Natural killer cell (primary cell): ENCODE measurements around the gene TMC1. TPM values are rescaled to one million over a fixed set of nuclear protein-coding genes. Genes with fewer than 3 reads are reported as not detected.

Source experiments
- ATAC-seq, 3 donors: fragments of 150-1000 bp in 2 of 3; fragments of 200-7000 bp in 1 of 3; cut with Tn5 transposase; 1 replicate in 1 of 3; 2 replicates in 2 of 3; pipeline ENCODE4 v1.10.0; 2021; ENCODE audit warnings: mild to moderate bottlenecking in 2 of 3, moderate library complexity in 2 of 3
- DNase-seq, 2 donors: peaks; one replicate each; pipeline versions ENCODE4 v3.0.0 to v3.0.0-alpha.2; 2013 to 2021; ENCODE audit warnings: mixed read lengths in 1 of 2
- H3K27ac ChIP-seq: one replicate; pipeline ENCODE4 v1.5.1; 2013; ENCODE audit warnings: mild to moderate bottlenecking, low read length
- H3K27me3 ChIP-seq: one replicate; pipeline ENCODE4 v1.6.1; 2013; ENCODE audit warnings: low read length; ENCODE audit not compliant: control insufficient read depth, insufficient read depth
- H3K36me3 ChIP-seq: one replicate; pipeline ENCODE4 v1.6.1; 2013; ENCODE audit warnings: low read length; ENCODE audit not compliant: control insufficient read depth, insufficient read depth
- H3K4me1 ChIP-seq: one replicate; pipeline ENCODE4 v1.6.1; 2013; ENCODE audit warnings: low read length; ENCODE audit not compliant: control insufficient read depth, insufficient read depth
- H3K4me3 ChIP-seq: one replicate; pipeline ENCODE4 v1.5.1; 2013; ENCODE audit warnings: low read length
- H3K9me3 ChIP-seq: one replicate; pipeline ENCODE4 v1.6.1; 2013; ENCODE audit warnings: low read length; ENCODE audit not compliant: control insufficient read depth, insufficient read depth
- H3K27ac Mint-ChIP-seq, 2 donors: one replicate each; pipeline ENCODE4 v1.8.0; 2022; ENCODE audit warnings: mild to moderate bottlenecking in 2 of 2, mixed read lengths in 2 of 2, moderate library complexity in 1 of 2
- H3K27me3 Mint-ChIP-seq, 2 donors: one replicate each; pipeline ENCODE4 v1.8.0; 2022; ENCODE audit warnings: low read depth in 2 of 2, mixed read lengths in 2 of 2
- H3K36me3 Mint-ChIP-seq: one replicate; pipeline ENCODE4 v1.8.0; 2022; ENCODE audit warnings: mixed read lengths
- H3K4me1 Mint-ChIP-seq, 2 donors: one replicate each; pipeline ENCODE4 v1.8.0; 2022; ENCODE audit warnings: mixed read lengths in 2 of 2
- H3K4me3 Mint-ChIP-seq: one replicate; pipeline ENCODE4 v1.8.0; 2022; ENCODE audit warnings: mild to moderate bottlenecking, moderate library complexity, mixed read lengths
- H3K9me3 Mint-ChIP-seq, 2 donors: one replicate each; pipeline ENCODE4 v1.8.0; 2022; ENCODE audit warnings: mixed read lengths in 2 of 2
- CTCF ChIP-seq: fragments of 200-600 bp; IDR thresholded peaks from one replicate; pipeline ENCODE4 v1.8.0; 2022; ENCODE audit warnings: antibody characterized with exemption
- WGBS: methylation state at CpG from one replicate; pipeline ENCODE4 v1.1.7; 2013; ENCODE audit warnings: missing lambda C conversion rate; ENCODE audit not compliant: insufficient coverage; 5-methylcytosine and 5-hydroxymethylcytosine counted together
- intact Hi-C: fragments of 100-400 bp; cut with micrococcal nuclease; formaldehyde crosslinking; loops from one replicate; pipeline ENCODE4 v1.14.2; 2022
- total RNA-seq, 4 donors: library from RNA; stranded (reverse); fragments of 120-200 nt in 1 of 4; gene quantifications; one replicate each; pipeline versions ENCODE4 v1.2.3 to v1.2.4, GENCODE V29; 2013 to 2022

The TMC1 gene
- total RNA-seq, 3 donors from 2014 or later (not counting 1 experiment from before 2014, with no cell fraction given): not detected

GRCh38 chr9:72552356-72552755 is 30.9 kb downstream of the TMC1 start:
- H3K4me1 Mint-ChIP-seq: no peaks in the 10 kb centered on the region
- no peaks in the 10 kb centered on the region for H3K27me3 ChIP-seq
- no peaks in the 10 kb centered on the region for H3K36me3 ChIP-seq
- no peaks in the 10 kb centered on the region for H3K27me3 Mint-ChIP-seq
- ATAC-seq: no peak
- H3K27ac ChIP-seq: no peak overlapping the region
- no peak overlapping the region for H3K4me3 Mint-ChIP-seq
- no peaks in the 10 kb centered on the region for H3K4me1 ChIP-seq
- H3K27ac Mint-ChIP-seq: no peak overlapping the region
- no peak for DNase-seq
- 78% methylated on average over 1 of the region's 1 CpG for WGBS
- H3K9me3 ChIP-seq: no peaks in the 10 kb centered on the region
- H3K36me3 Mint-ChIP-seq: no peaks in the 10 kb centered on the region
- H3K4me3 ChIP-seq: no peak overlapping the region
- no peaks in the 10 kb centered on the region for H3K9me3 Mint-ChIP-seq
- intact Hi-C loops: no loop called here
- TF ChIP-seq CTCF: no peak

- Histone ChIP-seq H3K9me3 (no peaks in the 10 kb centered on the region), H3K4me3 (no peak overlapping the region), H3K27ac (no peak overlapping the region), H3K4me1 (no peaks in the 10 kb centered on the region), H3K27me3 (no peaks in the 10 kb centered on the region), H3K36me3 (no peaks in the 10 kb centered on the region)
- Mint-ChIP-seq H3K27me3 (peaks cover under 1 to 9% of the 10 kb centered on the region in 2 donors), H3K4me3 (no peak overlapping the region), H3K4me1 (no peaks in the 10 kb centered on the region), H3K27ac (no peak overlapping the region), H3K9me3 (no peaks in the 10 kb centered on the region), H3K36me3 (no peaks in the 10 kb centered on the region)
- WGBS: 93% methylated on average over 3 of the region's 3 CpGs
- ATAC-seq: no peak
- DNase-seq: no peak
- intact Hi-C loops: no loop called here
- no peak for TF ChIP-seq CTCF
These were observed 32.8 kb downstream of the TMC1 start for GRCh38 chr9:72554221-72554641.

GRCh38 chr9:72557549-72557948 is 36.1 kb downstream of the TMC1 start:
- Histone ChIP-seq H3K9me3 (no peaks in the 10 kb centered on the region), H3K4me1 (no peaks in the 10 kb centered on the region), H3K27ac (no peak overlapping the region), H3K27me3 (no peaks in the 10 kb centered on the region), H3K4me3 (no peak overlapping the region), H3K36me3 (no peaks in the 10 kb centered on the region)
- no peak for ATAC-seq
- Mint-ChIP-seq H3K27ac (no peak overlapping the region), H3K9me3 (no peaks in the 10 kb centered on the region), H3K4me3 (no peak overlapping the region), H3K36me3 (no peaks in the 10 kb centered on the region), H3K4me1 (no peaks in the 10 kb centered on the region), H3K27me3 (peaks cover 3 to 9% of the 10 kb centered on the region in 2 donors)
- DNase-seq: peak in 1 of 2 donors; percentile 4
- no peak for TF ChIP-seq CTCF
- 69% methylated on average over 2 of the region's 2 CpGs for WGBS
- intact Hi-C loops: no loop called here

GRCh38 chr9:72560086-72560485 is 38.7 kb downstream of the TMC1 start:
- no peaks in the 10 kb centered on the region for H3K4me1 ChIP-seq
- TF ChIP-seq CTCF: no peak
- Mint-ChIP-seq H3K9me3 (no peaks in the 10 kb centered on the region), H3K36me3 (no peaks in the 10 kb centered on the region), H3K27me3 (peaks cover 6 to 16% of the 10 kb centered on the region in 2 donors), H3K27ac (no peak overlapping the region), H3K4me3 (no peak overlapping the region), H3K4me1 (no peaks in the 10 kb centered on the region)
- no peak overlapping the region for H3K27ac ChIP-seq
- no peak for ATAC-seq
- no peaks in the 10 kb centered on the region for H3K36me3 ChIP-seq
- no peaks in the 10 kb centered on the region for H3K27me3 ChIP-seq
- DNase-seq: no peak
- 80% methylated on average over 1 of the region's 1 CpG for WGBS
- intact Hi-C loops: no loop called here
- H3K4me3 ChIP-seq: no peak overlapping the region
- H3K9me3 ChIP-seq: no peaks in the 10 kb centered on the region
